Progenitor cell of endocrine pancreas (in vitro differentiated cells): Measurements from ENCODE around the gene EVA1C. TPM values are rescaled to one million over a fixed set of nuclear protein-coding genes. Genes with fewer than 3 reads are reported as not detected.
"Not testable (repeated sequence)": the region's sequence is repeated elsewhere in the genome, so short reads cannot be mapped to it uniquely, and the experiment has no call there.

ENCODE experiments used
- DNase-seq: peaks from one replicate; pipeline ENCODE4 v3.0.0; 2021; ENCODE audit warnings: low spot score; ENCODE audit not compliant: unreplicated experiment
- H3K27ac Mint-ChIP-seq: 2 replicates; pipeline ENCODE4 v1.8.0; 2021; ENCODE audit warnings: mild to moderate bottlenecking, moderate library complexity, mixed read lengths
- H3K27me3 Mint-ChIP-seq: 2 replicates; pipeline ENCODE4 v1.8.0; 2021; ENCODE audit warnings: mixed read lengths
- H3K36me3 Mint-ChIP-seq: 2 replicates; pipeline ENCODE4 v1.8.0; 2022; ENCODE audit warnings: mixed read lengths; ENCODE audit not compliant: insufficient read depth
- H3K4me1 Mint-ChIP-seq: 2 replicates; pipeline ENCODE4 v1.8.0; 2021; ENCODE audit warnings: low read depth, mixed read lengths
- H3K4me3 Mint-ChIP-seq: 2 replicates; pipeline ENCODE4 v1.8.0; 2021; ENCODE audit warnings: low read depth, mild to moderate bottlenecking, moderate library complexity, mixed read lengths
- H3K9me3 Mint-ChIP-seq: 2 replicates; pipeline ENCODE4 v1.8.0; 2021; ENCODE audit warnings: low read depth, mixed read lengths
- CTCF ChIP-seq: fragments of 200-600 bp; sonication (generic); IDR thresholded peaks from one replicate; pipeline ENCODE4 v1.5.0; 2021; ENCODE audit warnings: antibody characterized with exemption, mild to moderate bottlenecking; ENCODE audit not compliant: unreplicated experiment
- total RNA-seq: library from RNA; stranded (reverse); gene quantifications from 2 replicates; pipeline ENCODE4 v1.2.1, GENCODE V29; 2021

The EVA1C gene
- total RNA-seq, 1 donor from 2014 or later = not detected

- Mint-ChIP-seq H3K4me3 (no peak overlapping the region), H3K27me3 (no peaks in the 10 kb centered on the region), H3K4me1 (no peaks in the 10 kb centered on the region), H3K9me3 (no peaks in the 10 kb centered on the region), H3K27ac (no peak overlapping the region), H3K36me3 (peaks cover 18% of the 10 kb centered on the region)
- no peak for DNase-seq
- TF ChIP-seq CTCF = no peak
Measured at GRCh38 chr21:32368386-32368785, 44.1 kb upstream of the EVA1C start.

GRCh38 chr21:32368961-32369360 is 43.5 kb upstream of the EVA1C start:
- H3K36me3 Mint-ChIP-seq = peaks cover 18% of the 10 kb centered on the region
- H3K9me3 Mint-ChIP-seq, H3K4me3 Mint-ChIP-seq: not testable (repeated sequence)

GRCh38 chr21:32370998-32371766 is 41.3 kb upstream of the EVA1C start:
- no peaks in the 10 kb centered on the region for H3K4me1 Mint-ChIP-seq
- H3K27ac Mint-ChIP-seq = no peak overlapping the region
- H3K27me3 Mint-ChIP-seq = no peaks in the 10 kb centered on the region
- peaks cover 12% of the 10 kb centered on the region for H3K36me3 Mint-ChIP-seq
- DNase-seq = no peak
- no peak for TF ChIP-seq CTCF
- H3K4me3 Mint-ChIP-seq = no peak overlapping the region
- H3K9me3 Mint-ChIP-seq = no peaks in the 10 kb centered on the region

More at GRCh38 chr21:32368961-32369360, 43.5 kb upstream of the EVA1C start:
- not testable (repeated sequence) for DNase-seq, H3K27me3 Mint-ChIP-seq, H3K4me1 Mint-ChIP-seq, H3K27ac Mint-ChIP-seq

GRCh38 chr21:32371913-32372314 is 40.6 kb upstream of the EVA1C start:
- TF ChIP-seq CTCF = no peak
- H3K4me3 Mint-ChIP-seq = no peak overlapping the region
- H3K27me3 Mint-ChIP-seq = no peaks in the 10 kb centered on the region
- H3K4me1 Mint-ChIP-seq = no peaks in the 10 kb centered on the region
- DNase-seq = no peak
- H3K36me3 Mint-ChIP-seq = peaks cover 10% of the 10 kb centered on the region
- H3K9me3 Mint-ChIP-seq = no peaks in the 10 kb centered on the region
- no peak overlapping the region for H3K27ac Mint-ChIP-seq

GRCh38 chr21:32372755-32373154 is 39.8 kb upstream of the EVA1C start:
- H3K27me3 Mint-ChIP-seq = no peaks in the 10 kb centered on the region
- no peak for TF ChIP-seq CTCF
- no peaks in the 10 kb centered on the region for H3K4me1 Mint-ChIP-seq
- H3K9me3 Mint-ChIP-seq = no peaks in the 10 kb centered on the region
- no peak overlapping the region for H3K4me3 Mint-ChIP-seq
- DNase-seq = no peak
- no peak overlapping the region for H3K27ac Mint-ChIP-seq
- H3K36me3 Mint-ChIP-seq = peaks cover 10% of the 10 kb centered on the region

- no peaks in the 10 kb centered on the region for H3K27me3 Mint-ChIP-seq
- no peak for DNase-seq
- no peaks in the 10 kb centered on the region for H3K9me3 Mint-ChIP-seq
- TF ChIP-seq CTCF = no peak
- H3K4me3 Mint-ChIP-seq = no peak overlapping the region
- no peak overlapping the region for H3K27ac Mint-ChIP-seq
- H3K4me1 Mint-ChIP-seq = peaks cover 5% of the 10 kb centered on the region
- H3K36me3 Mint-ChIP-seq = peaks cover 12% of the 10 kb centered on the region
Measured at GRCh38 chr21:32377506-32377905, 35.0 kb upstream of the EVA1C start.
